ENCODE results near the gene DNAH8.

Gene DNAH8

DNA sequence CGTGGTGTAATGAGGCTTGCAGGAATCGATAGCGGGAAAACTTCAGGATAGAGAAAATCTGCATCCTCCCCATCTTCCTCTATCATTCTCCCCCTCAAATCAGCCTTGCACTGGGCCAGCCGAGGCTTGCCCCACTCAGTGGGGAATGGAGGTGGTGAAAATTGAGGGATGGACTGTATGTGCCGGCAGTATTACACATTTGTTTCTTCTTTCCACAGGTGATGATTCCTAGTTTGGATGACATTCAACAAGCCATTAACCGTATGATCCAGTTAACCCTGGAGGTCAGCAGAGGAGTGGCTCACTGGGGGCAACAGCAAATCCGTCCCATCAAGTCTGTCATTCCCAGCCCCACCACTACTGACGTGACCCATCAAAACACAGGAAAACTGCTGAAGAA lies 100.1 kb downstream of the DNAH8 start:
- no peak for FAIRE-seq

DNA sequence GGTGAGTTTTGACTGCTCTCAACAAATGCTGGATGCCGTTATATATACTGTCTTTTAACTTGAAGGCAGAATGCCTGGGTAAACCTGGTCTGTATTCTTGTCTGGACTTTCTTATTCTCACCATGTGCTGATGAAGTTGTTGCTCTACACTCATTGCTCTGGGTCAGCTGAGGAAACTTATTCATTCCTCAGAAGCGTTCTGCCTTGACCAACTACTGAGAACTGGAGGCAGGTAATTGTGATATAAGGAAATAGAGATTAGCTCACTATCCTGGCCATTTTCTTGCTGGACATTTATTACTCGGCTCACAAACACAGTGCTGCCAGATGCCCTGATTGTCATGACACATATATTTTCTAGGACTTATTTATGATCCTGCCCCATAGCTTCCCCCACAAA lies 103.6 kb downstream of the DNAH8 start:
- FAIRE-seq = no peak
- DNase-seq (ENCODE audit: extremely low spot score, insufficient read length, low read depth) = no peak

More for the DNA sequence above, 100.1 kb downstream of the DNAH8 start:
- DNase-seq (ENCODE audit: extremely low spot score, insufficient read length, low read depth) = no peak

DNA sequence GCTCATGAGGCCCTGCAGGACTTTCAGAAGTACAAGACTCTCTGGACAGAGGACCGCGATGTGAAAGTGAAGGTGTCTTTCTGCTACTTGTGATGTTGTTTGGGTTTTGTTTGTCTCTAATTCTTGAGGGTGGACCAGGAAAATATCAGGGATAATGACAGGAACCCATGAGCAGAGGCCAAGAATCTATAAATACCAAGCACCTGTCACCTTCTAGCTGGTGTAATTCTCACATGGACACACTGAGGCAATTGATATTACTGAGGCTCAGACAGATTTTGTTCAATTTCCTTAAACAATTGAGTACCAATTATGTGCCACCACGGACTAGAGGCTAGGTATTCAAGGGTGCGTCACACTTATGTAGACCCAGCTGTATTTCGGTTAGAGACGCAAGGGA lies 107.9 kb downstream of the DNAH8 start:
- DNase-seq (ENCODE audit: extremely low spot score, insufficient read length, low read depth) (no peak), FAIRE-seq (no peak)

DNA sequence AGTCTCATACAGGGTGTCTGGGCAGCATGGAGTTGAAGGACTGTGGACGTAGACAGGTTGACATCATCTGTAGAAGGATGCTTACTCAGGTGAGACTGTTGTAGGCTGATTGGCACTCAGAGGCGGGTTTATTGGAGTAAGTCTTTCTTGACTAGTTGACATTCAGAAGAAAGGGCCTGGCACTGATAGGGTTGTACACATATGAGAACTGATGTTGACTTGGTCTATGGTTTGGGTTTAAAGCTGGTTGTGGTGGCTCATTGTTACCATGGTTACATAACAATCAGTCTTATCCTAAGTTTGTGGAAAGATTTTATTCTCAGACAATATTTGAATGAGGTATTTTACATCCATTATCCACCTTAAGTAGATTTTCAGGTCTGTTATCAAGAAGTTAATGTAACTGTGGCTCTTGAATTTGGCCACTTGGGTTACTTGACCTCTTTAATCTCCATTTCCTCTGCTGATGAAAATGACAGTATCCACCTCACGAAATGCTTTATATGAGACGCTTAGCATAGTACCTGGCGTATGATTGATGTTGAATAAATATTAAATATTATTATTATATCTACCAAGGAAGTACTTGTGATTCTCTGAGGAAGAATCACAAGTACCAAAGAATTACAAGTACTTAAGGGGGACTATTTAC lies 109.3 kb downstream of the DNAH8 start:
- no peak for DNase-seq (ENCODE audit: extremely low spot score, insufficient read length, low read depth)
- no peak for FAIRE-seq

DNA sequence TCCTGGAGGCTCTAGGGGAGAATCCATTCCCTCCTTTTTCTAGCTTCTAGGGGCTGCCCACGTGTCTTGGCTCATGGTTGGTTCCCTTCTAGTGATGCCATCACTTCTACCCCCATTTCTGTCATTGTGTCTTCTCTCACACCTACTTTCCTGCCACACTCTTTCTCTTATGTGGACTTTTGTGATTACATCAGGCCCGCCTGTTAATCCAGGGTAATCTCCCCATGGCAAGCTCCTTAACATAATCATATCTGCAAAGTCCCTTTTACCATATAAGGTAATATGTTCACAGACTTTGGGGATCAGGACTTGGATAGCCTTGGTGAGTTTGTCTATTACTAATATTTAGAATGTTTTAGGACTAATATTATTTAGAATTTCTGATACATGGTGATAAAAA lies 111.9 kb downstream of the DNAH8 start:
- DNase-seq (ENCODE audit: extremely low spot score, insufficient read length, low read depth) (no peak), FAIRE-seq (no peak)

DNA sequence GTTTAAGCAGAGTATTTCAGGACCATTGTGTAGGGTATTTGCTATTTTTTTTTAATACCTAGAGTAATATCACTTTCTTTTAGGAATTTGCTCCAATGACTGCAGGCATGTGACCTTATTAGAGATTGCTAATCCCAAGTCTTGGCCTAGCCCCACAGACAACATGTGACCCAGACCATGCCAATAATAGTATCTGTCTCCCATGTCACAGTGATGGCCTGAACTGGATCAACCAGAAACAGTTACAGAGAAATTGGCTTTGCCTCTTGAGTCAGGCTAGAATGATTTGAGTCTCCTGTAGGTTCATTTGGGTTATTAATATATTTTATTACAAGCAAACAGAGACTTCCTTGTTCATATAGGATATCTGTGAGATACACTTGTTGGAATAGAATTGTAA lies 116.8 kb downstream of the DNAH8 start:
- no peak for DNase-seq (ENCODE audit: extremely low spot score, insufficient read length, low read depth)
- no peak for FAIRE-seq

DNA sequence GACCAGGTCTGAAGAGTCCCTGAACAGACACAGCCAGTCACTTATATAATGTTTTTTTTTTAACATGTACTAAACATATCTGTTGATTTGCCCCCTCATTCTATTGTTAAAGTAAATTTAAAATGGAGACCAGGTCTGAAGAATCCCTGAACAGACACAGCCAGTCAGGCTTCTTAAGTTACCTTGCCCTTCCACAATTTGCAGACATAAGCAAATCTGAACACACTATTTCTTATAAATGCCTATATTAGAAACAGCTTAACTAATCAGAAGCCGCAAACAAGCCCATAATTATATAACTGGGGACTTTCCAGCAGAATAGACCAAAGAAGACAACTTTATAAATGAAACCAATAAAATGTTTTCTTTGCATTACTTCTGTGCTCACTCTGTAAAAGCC lies 118.2 kb downstream of the DNAH8 start:
- FAIRE-seq (no peak), DNase-seq (ENCODE audit: extremely low spot score, insufficient read length, low read depth) (no peak)

DNA sequence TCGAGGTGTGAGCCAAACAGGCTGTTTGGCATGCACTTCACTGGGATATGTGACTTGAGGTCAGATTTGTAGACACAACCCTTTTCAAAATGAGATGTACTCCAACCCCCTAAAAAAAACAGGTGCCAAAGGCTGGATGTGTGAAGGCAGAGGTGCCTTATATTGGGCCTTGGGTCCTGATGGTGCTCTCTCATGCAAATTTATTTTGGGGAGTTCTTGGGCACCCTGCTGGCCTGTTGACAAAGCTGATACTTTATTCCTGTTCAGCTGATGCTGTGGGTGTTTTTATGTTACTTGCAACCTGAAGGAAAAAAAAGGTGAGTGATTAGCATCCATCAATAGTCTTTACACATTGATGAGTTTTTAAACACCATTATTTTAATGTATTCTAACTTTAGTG lies 121.5 kb downstream of the DNAH8 start:
- no peak for DNase-seq (ENCODE audit: extremely low spot score, insufficient read length, low read depth)

DNA sequence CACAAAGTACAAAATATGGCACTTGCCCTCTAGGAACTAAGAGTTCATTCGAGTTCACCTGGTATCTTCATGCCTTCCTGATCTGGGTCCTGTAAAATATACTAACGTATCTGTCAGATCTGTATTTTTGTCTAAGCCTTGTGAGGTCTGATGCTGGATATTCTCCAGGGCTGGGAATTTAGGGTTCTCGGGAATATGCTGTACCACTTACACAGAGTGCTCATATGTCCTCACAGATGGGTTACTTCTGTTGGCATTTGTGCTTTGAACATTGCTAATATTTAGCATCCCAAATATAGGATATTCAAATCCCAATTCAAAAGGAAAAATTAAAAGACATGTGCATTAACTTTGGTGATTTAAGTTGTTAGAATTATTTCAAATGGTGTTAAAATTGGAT lies 122.0 kb downstream of the DNAH8 start:
- DNase-seq (ENCODE audit: extremely low spot score, insufficient read length, low read depth) (no peak), FAIRE-seq (no peak)

More for the DNA sequence above, 121.5 kb downstream of the DNAH8 start:
- no peak for FAIRE-seq

DNA sequence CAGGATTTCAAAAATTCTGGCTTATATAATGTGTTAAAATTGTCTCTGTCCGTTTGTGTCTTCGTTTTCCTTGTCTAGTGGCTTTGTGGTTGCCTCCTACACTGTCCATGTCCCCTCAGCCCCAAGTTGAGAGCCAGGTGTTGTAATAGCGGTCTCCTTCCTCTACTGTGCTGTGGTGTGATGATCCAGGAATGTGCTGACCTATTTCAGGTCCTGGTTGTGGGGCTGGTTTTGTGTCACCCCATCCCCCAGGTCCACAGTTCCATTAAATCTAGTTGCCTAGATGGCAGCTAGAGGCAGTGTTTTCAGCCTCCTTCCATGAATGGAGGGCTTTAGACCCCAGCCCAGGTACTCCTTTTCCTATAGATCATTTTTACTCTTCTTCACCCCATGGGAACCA lies 128.7 kb downstream of the DNAH8 start:
- DNase-seq (ENCODE audit: extremely low spot score, insufficient read length, low read depth) = no peak
- no peak for FAIRE-seq

DNA sequence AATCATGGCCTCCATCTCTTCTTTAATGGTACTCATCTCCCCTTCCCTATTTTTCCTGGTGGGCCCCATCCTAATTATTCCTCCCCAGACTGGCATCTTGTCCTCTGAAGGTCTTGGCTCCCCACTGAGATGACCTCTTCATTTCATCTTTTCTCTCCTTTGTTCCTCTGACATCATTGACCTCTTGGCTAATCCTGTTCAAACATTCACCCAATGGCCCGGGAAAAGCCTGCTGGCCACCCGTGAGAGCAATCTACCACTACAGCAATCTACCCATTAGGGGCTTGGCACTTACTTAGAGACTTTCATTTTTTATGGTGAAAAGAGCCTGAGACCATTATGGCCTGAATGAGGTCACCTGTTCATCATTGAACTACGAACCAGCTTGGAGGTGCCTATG lies 130.8 kb downstream of the DNAH8 start:
- DNase-seq (ENCODE audit: extremely low spot score, insufficient read length, low read depth) (no peak), FAIRE-seq (no peak)

DNA sequence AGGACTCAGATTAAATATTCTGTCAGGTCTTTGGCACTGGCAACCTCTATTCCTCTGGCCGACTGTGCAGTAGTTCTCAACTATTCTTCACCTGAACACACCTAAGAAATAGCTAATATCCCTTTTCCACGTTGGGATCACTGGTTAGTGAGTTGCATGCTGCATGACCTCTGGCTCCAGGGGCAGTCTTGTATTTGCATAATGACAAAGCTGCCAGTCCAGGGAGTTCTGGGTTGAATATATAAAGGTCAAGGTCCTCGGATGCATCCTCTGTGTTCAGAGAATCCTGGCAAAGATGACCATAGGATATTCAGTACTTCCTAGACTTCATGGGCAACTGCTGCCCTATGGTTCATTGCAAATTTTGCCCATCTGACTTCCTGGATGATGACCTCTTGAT lies 131.2 kb downstream of the DNAH8 start:
- FAIRE-seq = no peak
- no peak for DNase-seq (ENCODE audit: extremely low spot score, insufficient read length, low read depth)

DNA sequence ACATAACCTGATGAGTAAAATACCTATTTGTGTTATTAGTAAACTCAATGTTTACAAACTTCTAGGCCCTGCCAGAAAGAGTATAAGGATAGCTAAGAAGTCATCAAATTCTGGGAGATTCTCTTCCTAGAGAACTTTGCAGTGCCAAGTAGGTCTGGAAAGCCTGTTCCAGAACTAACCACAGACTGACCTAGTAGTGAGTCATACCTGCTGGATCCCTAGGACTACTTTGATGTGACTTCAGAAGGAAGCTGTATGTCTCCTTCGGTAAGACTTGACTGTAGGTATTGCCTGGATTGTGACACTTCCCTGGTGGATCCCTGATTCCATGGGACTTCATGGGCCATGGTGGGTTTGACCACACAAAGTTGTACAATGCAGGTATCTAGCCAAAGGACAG lies 131.7 kb downstream of the DNAH8 start:
- DNase-seq (ENCODE audit: extremely low spot score, insufficient read length, low read depth) = no peak
- no peak for FAIRE-seq

DNA sequence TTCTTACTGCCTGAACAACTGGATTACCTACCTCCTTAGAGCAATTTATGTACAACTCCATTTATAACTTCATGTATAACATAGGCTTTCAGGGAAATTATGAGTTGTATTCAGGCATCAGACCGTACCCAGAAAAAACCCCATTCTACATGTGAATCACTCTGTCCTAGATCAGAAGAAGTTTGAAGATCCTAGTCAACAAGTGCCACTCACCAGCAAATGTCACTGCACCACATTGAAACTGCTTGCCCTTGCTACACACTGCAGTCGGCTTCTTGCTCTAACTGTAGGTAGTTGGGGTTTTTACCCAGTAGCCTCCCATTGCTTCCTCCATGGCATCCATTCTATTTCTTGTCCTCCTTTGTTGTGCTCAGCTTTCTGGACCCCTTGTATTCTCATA lies 132.4 kb downstream of the DNAH8 start:
- FAIRE-seq (no peak), DNase-seq (ENCODE audit: extremely low spot score, insufficient read length, low read depth) (no peak)

DNA sequence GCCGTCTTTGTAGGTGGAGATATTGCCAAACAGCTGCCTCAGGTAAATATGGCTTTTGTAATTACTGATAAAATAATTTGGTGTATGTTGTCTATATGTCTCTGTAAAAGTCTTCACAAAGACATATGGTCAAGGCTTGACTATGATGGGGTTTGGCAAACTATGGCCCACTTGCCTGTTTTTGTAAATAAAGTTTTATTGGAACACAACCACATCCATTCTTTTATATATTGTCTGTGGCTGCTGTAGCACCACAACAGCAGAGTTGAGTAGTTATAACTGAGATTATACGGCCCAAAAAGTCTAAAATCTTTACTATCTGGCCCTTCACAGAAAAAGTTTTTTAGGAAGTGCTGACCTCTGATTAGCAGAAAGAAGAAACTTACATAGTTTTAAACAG lies 133.6 kb downstream of the DNAH8 start:
- FAIRE-seq (no peak), DNase-seq (ENCODE audit: extremely low spot score, insufficient read length, low read depth) (no peak)

DNA sequence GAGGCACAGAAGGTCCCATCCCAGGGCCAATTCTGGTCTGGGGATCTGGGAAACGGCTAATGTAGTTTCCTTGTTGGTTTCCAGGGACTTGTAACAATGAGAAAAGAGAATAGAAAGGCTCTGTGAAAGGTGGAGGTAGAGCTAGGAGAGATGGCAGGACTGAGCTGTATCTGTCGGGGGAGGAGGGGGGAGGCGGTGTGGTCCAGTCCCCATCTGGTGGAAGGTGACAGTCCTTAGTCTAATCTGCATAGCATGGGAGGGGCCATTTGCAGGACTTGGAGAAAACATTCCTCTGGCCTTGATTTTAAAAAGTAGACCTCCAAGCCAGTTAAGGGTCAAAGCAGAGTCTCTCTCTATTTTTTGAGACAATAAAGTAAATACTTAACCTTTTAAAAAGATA lies 137.1 kb downstream of the DNAH8 start:
- FAIRE-seq (no peak), DNase-seq (ENCODE audit: extremely low spot score, insufficient read length, low read depth) (no peak)

DNA sequence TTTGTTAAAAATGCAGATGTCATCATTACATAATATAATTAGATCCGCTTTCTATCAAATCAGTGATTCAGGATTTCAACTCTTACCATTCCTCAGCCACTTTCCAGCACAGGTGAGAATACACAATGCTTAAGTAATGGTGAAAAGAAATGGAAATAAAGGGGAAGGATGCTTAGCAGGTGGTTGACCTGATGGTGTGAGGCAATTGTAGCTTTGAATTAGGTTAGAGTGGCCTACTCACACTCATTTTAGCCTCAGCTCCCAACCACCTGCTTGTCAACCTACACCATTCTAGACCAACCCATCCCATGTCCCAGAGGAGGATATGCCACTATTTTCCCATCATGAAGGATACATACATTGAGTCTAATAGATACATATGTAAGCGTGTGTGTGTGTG lies 138.1 kb downstream of the DNAH8 start:
- FAIRE-seq = no peak
- no peak for DNase-seq (ENCODE audit: extremely low spot score, insufficient read length, low read depth)

DNA sequence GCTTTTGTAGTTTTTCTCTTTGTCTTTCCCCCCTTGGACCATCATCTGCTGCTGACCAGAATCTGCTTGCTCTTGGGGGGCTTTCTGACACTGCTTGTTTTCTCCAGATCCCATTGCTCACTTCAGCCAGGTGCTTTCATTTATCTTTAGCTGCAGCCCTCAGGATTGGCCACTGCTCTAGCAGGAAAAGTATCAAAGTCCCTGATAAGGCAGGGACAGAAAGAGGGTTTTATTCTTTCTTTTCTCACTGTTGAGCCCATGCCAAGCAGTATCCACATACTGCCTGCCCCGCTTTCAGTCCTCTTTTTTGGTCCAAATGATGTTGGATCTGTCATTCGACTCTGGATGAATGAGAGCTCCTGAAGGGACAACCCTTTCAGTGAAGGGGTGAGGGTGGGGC lies 141.4 kb downstream of the DNAH8 start:
- FAIRE-seq = no peak

DNA sequence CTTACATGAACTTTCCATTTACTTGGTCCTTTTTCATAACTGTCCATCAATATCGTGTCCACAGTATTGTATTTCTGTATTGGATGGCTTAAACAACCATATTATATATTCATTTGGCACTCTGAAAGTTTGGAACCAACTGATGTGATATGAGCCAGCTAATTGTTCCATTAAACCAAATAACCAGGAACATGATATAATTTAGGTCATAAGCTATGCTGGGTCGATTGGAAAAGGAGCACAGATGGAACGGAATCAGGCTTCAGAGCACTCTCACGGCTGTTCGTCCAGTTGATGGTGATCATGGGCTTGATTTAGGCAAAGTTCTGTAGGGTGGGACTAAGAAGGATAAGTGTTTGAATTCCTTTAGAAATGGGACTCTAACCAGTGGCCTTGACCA lies 142.7 kb downstream of the DNAH8 start:
- no peak for FAIRE-seq
- no peak for DNase-seq (ENCODE audit: extremely low spot score, insufficient read length, low read depth)

More for the DNA sequence above, 141.4 kb downstream of the DNAH8 start:
- no peak for DNase-seq (ENCODE audit: extremely low spot score, insufficient read length, low read depth)

DNA sequence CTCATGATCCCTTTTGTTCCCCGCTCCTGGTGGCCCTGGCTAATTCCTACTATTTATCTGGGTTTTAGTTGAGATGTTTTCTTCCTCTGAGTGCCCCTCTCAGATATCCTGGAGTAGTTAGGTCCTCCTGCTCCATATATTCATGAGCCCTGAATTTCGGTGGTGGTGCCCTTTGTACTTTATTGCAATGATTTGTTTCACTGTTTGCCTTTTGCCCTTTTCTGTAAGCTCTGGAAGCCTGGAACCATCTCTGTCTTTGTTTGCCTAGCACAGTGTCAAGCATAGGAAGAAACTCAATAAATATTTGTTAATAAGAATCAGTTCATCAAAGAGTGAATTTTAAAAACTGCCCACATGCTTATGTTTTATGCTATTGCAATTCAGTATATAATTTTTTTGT lies 144.9 kb downstream of the DNAH8 start:
- DNase-seq (ENCODE audit: extremely low spot score, insufficient read length, low read depth) = no peak
- FAIRE-seq = no peak

DNA sequence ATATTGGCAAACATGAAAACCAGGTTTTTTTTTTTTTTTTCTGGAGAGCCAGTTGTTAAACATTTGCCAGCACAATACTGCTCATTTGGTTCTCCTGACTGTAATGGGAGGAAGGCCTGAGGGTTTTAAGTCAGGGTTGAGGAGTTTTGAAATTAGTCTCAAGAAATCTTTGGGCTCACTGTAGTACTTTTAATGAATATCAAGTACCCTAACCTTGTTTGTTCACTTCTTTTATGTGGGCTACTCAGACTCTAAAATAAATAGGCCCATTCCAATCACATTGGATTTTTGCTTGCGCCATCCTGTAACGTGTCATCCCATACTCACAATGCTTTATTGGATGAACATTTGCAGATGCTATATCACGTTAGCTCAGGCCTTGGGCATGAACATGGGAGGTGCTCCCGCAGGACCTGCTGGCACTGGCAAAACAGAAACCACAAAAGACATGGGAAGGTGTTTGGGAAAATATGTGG lies 146.9 kb downstream of the DNAH8 start:
- FAIRE-seq = no peak
- no peak for DNase-seq (ENCODE audit: extremely low spot score, insufficient read length, low read depth)

DNA sequence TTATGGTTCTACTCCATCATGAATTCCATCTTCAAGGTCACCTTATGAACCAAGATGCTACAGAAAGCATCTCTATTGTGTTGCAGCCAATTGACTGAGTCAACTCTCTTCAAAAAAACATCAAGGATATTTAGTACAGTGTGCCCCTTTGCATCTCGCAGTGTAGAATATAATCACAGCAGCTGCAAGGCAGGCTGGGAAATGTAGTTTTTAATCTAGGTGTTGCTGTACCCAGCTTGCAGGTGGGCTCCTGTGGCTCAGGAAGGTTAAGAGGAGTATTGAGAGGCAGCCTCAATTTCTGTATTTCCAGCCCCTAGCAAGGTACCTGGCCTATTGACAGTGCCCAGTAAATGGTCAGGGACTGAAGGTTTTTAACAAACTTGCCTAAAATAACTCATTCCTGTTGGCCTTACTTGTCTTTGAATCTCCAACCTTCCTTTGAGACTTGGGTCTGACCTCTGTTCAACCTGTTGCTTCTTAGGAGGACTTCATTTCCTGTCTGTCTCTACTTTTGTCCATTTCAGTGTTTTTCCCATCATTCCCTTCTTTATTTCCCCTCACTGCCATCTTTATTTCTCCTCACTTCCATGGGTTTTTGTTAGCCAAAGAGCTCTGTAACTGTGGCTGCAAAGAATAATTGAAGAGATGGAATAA lies 150.5 kb downstream of the DNAH8 start:
- no peak for DNase-seq (ENCODE audit: extremely low spot score, insufficient read length, low read depth)
- FAIRE-seq = no peak
